ENCODE data around the gene SNAP91.

DNA sequence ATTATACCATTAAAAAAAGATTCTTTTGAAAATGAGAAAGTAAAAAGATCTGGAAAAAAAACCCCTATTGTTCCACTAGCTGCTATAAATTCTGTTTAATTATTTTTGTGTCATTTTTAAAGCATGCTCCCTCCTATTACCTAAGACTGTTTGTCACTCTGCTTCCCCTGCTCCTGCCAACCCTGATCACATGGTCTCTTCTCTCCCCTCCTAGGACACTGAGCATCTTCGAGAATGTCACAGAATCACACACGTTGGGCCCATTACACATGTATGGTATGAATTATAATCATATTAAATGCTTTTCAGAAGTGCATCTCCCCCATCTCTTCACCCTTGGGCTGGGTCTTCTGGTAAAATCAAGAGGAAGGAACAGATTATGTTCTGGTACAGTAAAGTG is 6.2 kb downstream of the SNAP91 start:
- TF ChIP-seq, protein P1, sequence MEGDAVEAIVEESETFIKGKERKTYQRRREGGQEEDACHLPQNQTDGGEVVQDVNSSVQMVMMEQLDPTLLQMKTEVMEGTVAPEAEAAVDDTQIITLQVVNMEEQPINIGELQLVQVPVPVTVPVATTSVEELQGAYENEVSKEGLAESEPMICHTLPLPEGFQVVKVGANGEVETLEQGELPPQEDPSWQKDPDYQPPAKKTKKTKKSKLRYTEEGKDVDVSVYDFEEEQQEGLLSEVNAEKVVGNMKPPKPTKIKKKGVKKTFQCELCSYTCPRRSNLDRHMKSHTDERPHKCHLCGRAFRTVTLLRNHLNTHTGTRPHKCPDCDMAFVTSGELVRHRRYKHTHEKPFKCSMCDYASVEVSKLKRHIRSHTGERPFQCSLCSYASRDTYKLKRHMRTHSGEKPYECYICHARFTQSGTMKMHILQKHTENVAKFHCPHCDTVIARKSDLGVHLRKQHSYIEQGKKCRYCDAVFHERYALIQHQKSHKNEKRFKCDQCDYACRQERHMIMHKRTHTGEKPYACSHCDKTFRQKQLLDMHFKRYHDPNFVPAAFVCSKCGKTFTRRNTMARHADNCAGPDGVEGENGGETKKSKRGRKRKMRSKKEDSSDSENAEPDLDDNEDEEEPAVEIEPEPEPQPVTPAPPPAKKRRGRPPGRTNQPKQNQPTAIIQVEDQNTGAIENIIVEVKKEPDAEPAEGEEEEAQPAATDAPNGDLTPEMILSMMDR (IDR thresholded peaks at IDR 0.05): no peak
- no peak for TF ChIP-seq POLR2A (IDR thresholded peaks at IDR 0.05)
